SH-SY5Y (cell line): ENCODE measurements around the gene PLEKHA6.

ENCODE experiments used
- GATA2 ChIP-seq: IDR thresholded peaks from 2 replicates; pipeline ENCODE4 v1.6.1; 2011; ENCODE audit warnings: mild to moderate bottlenecking, low read depth, low read length
- GATA3 ChIP-seq: IDR thresholded peaks from 2 replicates; pipeline ENCODE4 v1.6.1; 2011; ENCODE audit warnings: low read depth, mild to moderate bottlenecking, low read length, moderate library complexity

PLEKHA6 gene

DNA sequence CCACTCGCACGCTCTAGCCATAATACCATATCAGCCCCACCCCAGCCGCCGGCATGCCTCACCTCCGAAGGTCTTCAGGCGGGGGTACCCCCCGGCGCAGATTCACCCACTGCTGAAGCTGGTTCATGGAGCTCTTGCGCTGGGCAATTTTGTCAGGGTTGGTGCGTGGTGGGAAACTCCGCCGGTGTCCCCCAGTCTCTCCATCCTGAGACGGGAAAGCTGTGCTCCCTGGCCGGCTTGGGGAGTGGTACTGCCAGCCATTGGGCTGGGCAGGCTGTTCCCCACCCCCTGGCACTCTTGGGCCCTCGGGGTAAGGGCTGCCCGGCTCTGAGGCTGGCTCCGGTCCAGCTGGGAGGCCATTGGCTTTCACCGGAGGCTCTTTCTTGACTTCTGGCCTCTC is 100.5 kb downstream of the PLEKHA6 start:
- TF ChIP-seq GATA3 (no peak), GATA2 (no peak)

DNA sequence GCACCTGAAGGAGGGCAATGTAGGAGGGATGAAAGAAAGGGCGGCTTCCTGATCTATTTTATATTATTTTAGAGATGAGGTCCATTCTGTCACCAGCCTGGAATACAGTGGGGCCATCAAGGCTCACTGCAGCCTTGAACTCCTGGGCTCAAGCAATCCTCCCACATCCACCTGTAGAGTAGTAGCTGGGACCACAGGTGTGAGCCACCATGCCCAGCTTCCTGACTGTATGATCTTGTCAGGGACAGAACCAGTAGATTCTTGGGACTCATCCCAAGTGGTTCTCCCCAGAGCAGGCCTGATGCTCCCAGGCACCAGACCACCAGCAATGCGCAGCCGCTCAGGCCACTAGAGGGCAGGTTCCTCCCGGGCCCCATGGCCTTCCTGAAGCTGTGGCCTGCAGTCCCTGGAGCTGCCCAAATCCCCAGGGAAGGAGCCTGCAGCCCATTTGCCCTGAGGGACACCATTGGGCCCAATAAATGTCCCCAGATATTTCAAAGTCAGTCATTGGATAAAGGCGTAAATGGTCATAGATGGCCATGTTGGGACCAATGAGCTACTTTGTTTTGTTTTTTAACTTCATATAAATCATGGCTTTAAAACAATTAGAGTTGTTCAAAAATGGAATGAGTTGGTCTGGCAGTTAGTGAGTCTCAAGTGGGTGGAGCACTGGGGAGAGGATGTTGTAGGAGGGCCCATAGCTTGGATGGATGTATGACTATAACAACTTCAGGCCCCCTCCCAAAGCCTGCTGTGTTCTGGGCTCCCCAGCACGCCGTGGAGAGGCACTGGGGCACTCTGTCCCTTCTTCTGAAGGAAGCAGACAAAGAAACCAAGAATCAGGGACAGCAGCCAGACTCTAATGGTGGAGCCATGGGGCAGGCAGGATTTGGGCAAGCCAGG is 101.3 kb downstream of the PLEKHA6 start:
- TF ChIP-seq GATA3 (no peak), GATA2 (no peak)

DNA sequence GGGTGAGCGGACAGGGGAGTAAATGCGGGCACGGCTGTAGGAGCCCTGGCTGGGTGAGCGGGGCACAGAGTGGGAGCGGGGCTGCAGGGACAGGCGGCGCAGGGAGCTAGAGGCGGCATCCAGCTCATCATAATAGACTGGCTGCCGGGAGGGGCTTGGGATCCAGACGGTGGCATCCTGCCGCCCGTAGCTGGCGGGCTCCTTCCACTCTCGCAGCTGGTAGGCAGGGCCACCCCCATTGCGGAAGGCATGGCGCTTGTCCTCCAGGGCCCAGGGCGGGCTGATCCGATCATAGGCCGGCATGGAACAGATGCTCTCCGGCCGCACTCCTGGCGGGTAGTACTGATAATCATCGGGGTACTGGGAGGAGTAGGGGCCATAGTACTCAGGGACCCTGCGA is 102.3 kb downstream of the PLEKHA6 start:
- TF ChIP-seq GATA3: no peak
- TF ChIP-seq GATA2: peak; percentile 72

DNA sequence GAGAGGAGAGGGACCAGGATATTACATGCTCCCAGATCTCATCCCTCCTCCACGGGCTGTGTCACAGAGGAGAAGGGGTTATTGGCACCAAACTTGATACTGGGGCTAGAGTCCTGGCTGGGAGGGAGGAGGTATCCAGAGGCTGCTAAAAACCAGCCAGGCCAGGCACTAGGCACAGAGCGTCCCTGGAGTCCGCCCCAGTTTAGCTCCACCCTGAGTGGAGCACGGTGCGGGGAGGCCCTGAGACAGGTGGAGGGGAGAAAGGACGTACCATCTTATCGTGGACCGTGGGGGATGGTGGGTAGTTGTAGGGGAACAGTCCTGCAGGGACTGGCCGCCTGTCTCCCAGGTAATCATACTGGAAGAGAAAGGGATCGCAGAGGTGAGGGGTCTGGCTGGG is 103.2 kb downstream of the PLEKHA6 start:
- TF ChIP-seq GATA3 (no peak), GATA2 (no peak)

DNA sequence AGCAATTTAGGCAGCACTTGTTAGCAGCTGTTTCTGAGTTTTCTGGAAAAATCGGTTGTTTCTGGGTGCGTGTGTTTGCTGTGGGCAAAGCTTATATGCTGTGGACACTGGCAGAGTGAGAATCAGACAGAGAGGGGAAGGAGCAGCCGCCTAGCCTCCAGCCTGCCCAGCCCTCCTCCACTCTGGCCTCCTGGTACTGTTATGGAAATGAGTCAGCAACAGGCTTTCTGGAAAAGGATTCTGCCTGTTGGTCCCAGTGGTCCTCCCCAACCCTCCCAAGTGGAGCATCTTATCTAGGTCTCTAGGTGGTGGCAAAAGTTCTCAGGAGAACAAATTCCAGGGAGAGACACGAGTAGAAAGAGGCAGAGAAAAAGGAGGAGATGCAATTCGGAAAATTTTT is 103.8 kb downstream of the PLEKHA6 start:
- no peak for TF ChIP-seq GATA3
- no peak for TF ChIP-seq GATA2

DNA sequence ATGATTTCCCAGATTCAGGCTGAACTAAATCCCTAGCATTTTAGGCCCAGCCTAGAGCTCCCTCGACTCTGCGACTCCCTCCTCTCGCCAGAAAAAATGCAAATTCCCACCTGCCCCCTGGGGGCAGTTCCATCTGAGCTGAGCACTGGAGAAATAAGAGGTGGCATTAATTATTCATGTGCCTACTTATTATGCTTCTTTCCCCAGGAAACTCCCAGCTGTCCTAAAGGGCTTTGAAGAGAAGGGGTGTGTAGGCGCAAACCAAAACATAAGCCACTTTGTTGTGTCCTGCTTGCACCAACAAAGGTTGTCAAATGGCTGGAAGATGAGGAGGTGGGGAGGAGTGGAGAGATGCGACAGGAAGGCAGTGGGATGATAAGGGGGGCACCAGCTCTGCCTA is 104.5 kb downstream of the PLEKHA6 start:
- TF ChIP-seq GATA2 (no peak), GATA3 (no peak)

DNA sequence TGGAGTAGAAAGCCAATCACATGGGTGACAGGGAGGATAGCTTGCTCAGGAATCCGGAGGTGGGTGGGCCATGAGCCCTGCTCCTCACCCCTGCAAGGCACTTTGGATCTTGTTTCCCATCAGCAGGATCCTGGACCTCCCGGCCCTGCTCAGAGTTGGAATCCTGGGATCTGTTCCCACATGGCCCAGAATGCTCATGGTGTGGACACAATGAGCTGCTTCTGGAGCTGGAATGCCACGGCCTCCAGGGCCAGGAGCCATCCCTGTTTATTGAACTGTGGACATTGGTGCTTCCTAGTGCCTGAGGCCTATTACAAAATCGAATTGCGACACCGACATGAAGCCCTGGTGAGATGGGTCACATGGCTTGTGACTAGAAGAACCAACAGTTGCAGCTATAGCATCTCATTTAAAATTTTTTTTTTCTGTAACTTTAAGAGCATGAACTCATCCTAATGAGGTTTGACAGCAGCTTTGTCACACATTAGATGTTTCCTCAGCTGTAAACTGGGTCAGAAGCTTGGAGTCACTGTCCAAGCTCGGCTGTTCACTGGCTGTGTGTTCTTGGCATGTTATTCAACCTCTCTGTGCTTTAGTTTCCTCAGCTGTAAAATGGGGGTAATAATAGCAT is 105.6 kb downstream of the PLEKHA6 start:
- no peak for TF ChIP-seq GATA3
- no peak for TF ChIP-seq GATA2

DNA sequence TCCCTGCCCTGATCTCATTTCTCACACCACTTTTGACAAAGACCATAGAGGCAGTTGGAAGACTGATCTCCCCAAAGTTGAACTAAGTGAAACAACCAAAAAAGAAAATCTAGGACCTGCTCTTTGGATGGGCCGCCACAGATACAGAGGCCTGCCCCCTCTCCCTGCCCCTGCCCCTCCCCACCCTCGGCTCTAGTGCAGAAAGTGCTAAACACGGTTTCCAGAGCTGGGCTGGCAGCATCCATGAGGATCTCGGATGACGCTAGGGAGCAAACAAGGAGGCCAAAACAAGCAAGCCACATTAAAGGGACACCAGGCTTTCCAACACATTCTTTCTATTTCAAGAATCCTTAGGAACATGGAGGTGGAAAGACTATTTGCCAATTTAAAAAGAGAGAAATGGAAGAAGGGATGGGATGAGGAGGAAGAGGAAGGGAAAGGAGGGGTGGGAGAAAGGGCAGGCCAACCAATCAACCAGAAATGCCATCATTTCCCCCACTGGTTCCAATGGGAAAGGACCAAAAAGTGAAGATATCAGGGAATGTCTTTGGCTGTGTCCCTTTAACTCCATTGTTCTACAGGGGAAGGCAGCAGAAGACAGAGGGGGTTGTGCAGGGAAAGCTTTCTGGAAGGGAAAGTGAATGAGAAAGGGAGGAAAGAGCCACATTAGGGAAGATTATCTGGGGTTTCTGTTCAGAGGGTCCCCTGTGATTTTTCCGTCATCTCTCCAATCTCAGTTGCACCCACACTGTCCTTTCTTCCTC is 107.6 kb downstream of the PLEKHA6 start:
- no peak for TF ChIP-seq GATA3
- no peak for TF ChIP-seq GATA2

DNA sequence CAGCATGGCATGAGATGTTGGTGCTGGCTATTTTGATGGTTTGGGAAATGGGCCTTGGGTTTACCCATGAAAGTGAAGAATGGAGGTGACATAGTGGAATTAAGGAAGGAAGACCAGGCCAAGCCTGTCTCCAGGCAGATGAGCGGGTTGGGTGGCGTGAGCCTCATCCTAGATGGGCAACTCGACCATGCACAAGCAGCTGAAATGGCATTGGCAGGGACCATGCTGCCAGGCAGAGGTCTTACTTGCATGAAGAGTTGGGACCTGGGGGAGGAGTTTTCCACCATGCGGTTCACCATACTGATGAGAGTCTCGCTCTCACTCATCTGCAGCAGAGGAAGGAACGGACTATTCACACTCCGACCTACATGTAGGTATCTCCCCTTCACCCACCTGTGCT is 108.4 kb downstream of the PLEKHA6 start:
- TF ChIP-seq GATA2 (no peak), GATA3 (no peak)

DNA sequence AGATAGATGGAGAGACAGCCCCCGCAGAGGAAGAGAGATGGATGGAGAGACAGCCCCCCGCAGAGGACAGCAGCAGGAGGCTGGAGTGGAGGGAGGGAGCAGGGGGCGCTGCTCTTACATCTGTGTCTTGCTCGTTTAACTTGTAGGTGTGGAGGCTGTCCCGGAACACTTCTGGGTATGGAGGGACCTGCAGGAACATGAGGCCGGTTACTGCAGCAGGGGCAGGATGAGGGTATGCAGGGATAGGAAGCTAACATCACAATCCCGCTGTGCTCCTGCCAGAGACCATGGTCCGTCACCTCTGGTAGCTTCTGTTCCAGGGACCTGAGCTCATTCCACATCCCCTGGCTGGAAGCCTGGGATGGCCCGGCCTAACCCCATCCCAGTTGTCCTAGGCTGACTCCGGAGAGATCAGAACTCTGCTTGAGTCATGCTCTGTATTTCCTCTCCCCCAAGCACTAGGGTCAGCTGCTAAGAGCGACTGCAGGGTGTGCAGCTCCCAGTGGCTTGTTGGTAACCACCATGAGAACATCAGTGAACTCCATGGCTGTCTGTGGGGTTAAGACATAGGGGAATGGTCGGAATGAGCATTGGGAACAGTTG is 109.2 kb downstream of the PLEKHA6 start:
- TF ChIP-seq GATA2 (no peak), GATA3 (no peak)

DNA sequence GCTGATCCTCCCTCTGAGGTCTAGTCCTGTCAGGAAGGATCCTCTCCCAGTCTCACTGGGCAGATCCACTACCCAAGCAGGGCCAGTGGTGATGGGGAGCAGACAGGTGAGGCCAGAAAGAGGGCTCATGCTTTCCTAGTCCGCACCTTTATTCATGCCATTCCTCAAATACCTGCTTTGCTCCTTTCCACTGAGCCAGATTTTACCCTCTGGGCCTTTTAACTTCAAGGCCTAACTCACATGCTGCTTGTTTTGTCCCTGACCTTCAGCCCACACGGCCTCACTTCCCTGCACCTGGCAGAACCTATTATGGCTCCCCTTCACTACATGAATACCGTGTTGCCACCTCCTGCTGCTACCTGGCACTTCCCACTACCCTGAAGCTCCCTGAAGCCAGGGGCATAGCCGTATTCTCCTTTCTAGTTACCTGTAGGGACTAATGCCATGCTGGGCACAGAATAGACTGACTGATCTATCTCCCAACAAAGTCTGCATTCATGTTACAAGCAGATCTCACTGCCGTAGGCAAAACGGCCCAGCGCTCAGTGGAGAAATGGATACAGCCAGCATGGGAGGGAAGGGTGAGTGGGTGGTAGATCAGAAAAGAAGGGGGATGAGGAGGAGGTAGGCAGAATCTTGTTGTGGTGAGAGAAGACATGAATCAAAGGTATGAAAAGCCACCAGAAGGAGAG is 109.8 kb downstream of the PLEKHA6 start:
- TF ChIP-seq GATA3: no peak
- no peak for TF ChIP-seq GATA2

DNA sequence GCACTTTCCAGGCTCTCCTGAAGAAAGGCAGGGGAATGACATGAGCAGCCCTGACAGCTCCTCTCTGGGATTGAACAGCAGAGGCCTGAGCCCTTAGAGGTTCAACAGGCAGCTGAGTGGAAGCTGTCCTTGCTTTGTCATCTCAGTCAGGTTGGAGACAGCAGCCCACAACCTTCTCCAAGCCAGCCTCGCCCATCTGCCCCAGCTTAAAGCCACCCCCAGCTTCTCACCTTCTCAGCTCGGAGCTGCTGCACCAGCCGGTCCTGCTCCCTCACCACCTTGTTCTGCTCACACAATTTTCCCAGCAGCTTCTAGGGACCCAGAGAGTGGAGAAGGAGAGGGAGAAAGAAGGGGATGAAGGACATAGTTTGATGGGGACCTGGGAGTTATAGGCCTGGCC is 110.8 kb downstream of the PLEKHA6 start:
- TF ChIP-seq GATA3 (no peak), GATA2 (no peak)

DNA sequence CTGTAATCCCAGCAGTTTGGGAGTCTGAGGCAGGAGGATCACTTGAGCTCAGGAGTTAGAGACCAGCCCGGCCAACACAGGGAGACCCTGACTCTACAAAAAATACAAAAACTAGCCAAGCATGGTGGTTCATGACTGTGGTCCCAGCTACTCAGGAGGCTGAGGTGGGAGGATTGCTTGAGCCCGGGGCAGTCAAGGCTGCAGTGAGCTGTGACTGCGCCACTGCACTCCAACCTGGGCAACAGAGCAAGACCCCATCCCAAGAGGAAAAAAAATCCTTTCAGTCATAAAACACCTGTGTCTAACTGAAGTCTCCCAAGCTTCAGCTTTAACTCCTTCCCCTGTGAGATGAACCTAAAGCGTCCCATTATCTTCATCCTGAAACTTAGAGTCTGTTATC is 112.9 kb downstream of the PLEKHA6 start:
- TF ChIP-seq GATA3: no peak
- TF ChIP-seq GATA2: no peak

DNA sequence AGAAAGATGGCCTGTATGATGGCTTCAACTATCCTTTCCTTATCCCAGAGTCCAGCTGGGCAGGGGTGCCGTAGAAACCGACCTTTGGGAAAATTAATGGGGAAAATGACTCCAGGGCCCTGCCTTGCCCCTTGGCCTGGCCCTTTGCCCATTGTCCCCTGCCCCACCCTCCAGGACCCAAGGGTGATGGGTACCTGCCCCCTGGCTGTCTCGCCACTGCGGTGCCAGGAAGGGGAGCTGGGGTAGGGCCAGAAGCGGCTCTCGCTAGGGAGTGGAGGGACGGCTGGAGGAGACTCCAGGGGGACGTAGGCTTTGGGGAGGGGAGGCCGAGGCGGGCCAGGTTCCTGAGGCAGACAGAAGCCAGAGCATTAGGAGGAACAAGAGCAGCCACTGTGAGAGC is 116.8 kb downstream of the PLEKHA6 start:
- TF ChIP-seq GATA3 (no peak), GATA2 (no peak)

DNA sequence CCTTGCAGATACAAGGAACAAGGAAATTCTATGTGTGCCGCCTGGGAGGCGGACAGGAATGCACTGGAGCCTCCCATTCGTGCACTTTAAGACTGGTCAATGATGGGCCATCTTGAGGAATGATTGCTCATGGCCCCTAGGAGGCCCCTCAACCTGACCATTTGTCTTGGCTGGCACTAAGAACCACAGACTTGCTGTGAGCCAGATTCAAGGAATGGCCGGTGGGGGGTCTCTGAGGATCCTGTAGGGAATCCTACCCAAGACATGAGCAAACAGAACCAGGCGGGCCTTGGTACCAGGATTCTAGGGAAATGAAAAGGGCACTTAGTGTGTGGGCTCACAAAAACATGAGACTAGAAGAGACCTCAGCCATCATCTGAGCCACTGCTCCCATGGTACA is 117.8 kb downstream of the PLEKHA6 start:
- no peak for TF ChIP-seq GATA2
- no peak for TF ChIP-seq GATA3

DNA sequence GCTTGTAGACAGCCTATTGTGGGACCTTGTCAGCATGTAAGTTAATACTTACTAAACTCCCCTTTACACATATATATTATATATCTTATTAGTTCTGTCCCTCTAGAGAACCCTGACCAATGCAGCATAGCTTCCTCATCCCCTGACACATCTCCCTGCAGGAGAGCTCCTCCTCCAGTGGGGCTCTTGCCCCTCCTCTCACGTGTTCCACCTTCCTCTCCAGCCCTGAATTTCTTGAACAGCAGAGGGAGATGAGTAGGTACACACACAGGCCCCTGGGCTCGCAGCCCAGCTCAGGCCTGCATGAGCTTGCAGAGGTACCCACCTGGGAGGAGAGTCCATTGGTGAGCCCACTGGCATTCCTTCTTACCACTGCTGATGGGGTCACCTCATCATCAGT is 118.7 kb downstream of the PLEKHA6 start:
- TF ChIP-seq GATA2 (no peak), GATA3 (no peak)
